Subcutaneous adipose tissue (tissue), 4 donors: ENCODE results near the gene GUCA2B. TPM values are rescaled to one million over a fixed set of nuclear protein-coding genes. Genes with fewer than 3 reads are reported as not detected.

ENCODE experiments used
- total RNA-seq, 4 donors: library from RNA; depleted of rRNA; stranded (reverse); fragments of >200 nt; gene quantifications; one replicate each; pipeline ENCODE4 v1.1.0, GENCODE V29; 2016
- TF ChIP-seq, protein P1 (sequence below): fragments of 450-650 bp; IDR thresholded peaks from one replicate; pipeline ENCODE4 v1.5.1; 2016; ENCODE audit warnings: low read depth, mild to moderate bottlenecking, control low read depth, antibody characterized with exemption, moderate library complexity

Gene GUCA2B
- total RNA-seq, result not detected

DNA sequence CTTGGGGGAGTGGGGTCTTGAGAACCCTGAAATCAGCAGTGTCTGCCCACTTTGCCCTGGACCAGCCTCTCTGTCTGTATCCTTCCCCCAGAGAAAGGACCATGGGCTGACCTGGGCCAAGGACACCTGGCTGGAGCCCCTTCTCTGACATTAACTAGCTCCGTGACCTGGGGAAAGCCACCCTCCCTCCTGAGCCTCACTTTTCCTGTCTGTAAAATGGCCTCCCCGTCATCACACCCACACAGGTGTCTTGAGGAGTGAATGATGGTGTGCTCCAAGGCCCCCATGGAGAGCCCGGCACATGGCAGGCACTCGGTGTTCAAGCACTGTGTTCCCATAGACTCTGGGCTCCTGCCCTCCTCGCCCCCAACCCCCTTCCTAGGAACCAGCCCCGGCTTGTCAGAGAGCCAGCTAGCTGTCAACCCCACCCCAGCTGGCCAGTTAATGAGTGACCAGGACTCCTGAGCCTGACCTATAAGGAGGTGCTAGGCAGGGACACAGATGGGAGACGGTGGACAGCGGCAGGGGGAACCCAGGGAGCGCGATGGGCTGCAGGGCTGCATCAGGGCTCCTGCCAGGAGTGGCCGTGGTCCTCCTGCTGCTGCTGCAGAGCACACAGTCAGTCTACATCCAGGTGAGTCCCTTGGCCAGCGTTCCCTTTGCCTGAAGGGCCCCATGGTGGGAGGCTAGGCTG lies at the start of gene GUCA2B:
GUCA2B (plus strand) TSS at position 504 of the 694 bp plus-strand sequence; CDS start at position 545, 41 bp downstream.
- TF ChIP-seq, protein P1, sequence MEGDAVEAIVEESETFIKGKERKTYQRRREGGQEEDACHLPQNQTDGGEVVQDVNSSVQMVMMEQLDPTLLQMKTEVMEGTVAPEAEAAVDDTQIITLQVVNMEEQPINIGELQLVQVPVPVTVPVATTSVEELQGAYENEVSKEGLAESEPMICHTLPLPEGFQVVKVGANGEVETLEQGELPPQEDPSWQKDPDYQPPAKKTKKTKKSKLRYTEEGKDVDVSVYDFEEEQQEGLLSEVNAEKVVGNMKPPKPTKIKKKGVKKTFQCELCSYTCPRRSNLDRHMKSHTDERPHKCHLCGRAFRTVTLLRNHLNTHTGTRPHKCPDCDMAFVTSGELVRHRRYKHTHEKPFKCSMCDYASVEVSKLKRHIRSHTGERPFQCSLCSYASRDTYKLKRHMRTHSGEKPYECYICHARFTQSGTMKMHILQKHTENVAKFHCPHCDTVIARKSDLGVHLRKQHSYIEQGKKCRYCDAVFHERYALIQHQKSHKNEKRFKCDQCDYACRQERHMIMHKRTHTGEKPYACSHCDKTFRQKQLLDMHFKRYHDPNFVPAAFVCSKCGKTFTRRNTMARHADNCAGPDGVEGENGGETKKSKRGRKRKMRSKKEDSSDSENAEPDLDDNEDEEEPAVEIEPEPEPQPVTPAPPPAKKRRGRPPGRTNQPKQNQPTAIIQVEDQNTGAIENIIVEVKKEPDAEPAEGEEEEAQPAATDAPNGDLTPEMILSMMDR, result no peak

- TF ChIP-seq, protein P1, result no peak
Measured at GRCh38 chr1:42105025-42105424, 48.2 kb upstream of the GUCA2B start.

GRCh38 chr1:42108309-42108708 lies 44.9 kb upstream of the GUCA2B start:
- TF ChIP-seq, protein P1, result no peak

- TF ChIP-seq, protein P1, result no peak
Measured at GRCh38 chr1:42109600-42109999, 43.6 kb upstream of the GUCA2B start.

GRCh38 chr1:42114229-42114628 lies 39.0 kb upstream of the GUCA2B start:
- TF ChIP-seq, protein P1, result no peak

- TF ChIP-seq, protein P1, result no peak
Measured at GRCh38 chr1:42117214-42117613, 36.0 kb upstream of the GUCA2B start.

DNA sequence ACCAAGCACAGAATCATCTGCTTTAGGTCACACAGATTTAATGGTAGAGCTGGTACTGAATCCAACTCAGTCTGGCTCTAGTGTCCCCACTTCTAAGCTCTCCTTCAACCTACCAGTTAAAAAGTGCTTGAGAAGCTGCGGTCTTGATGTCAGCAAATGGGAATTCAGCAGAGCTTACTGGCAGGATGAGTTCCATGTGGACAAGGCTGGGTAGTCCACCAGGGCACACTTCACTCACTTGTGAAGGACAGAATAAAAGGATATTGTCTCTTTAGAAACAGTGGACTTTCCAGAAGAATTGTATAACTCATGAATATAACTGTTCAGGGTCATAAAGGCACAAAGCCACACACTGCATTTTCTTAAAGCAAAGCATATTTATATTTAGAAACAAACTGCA lies 35.1 kb upstream of the GUCA2B start:
- TF ChIP-seq, protein P1, result no peak
